Ureter (tissue), 1 donor: ENCODE measurements around the gene ZFYVE28. TPM values are rescaled to one million over a fixed set of nuclear protein-coding genes. Genes with fewer than 3 reads are reported as not detected.
"Not testable (repeated sequence)": the region's sequence is repeated elsewhere in the genome, so short reads cannot be mapped to it uniquely, and the experiment has no call there.

ENCODE experiments used
- DNase-seq: peaks from one replicate; pipeline ENCODE4 v3.0.0-alpha.2; 2020; ENCODE audit warnings: low spot score
- total RNA-seq: library from RNA; stranded (reverse); gene quantifications from one replicate; pipeline ENCODE4 v1.2.4, GENCODE V29; 2023
- donor health status: DM: yes; HTN: yes; CAD: no.

Gene ZFYVE28
- total RNA-seq: 19.8 TPM

- no peak for DNase-seq
Measured at GRCh38 chr4:2417765-2418649, at the start of gene ZFYVE28. Gene ZFYVE28 (minus strand): TSS chr4:2418645. CDS start chr4:2418323, 322 bp downstream.

- not testable (repeated sequence) for DNase-seq
Measured at GRCh38 chr4:2465544-2465943, 47.1 kb upstream of the ZFYVE28 start.

- DNase-seq: no peak
Measured at GRCh38 chr4:2465032-2465431, 46.6 kb upstream of the ZFYVE28 start.

GRCh38 chr4:2462992-2463762, 44.7 kb upstream of the ZFYVE28 start:
- no peak for DNase-seq

GRCh38 chr4:2462218-2462991, 44.0 kb upstream of the ZFYVE28 start:
- DNase-seq: peak; percentile 61

- DNase-seq: no peak
Measured at GRCh38 chr4:2461246-2461960, 43.0 kb upstream of the ZFYVE28 start.

- no peak for DNase-seq
Measured at GRCh38 chr4:2459589-2460349, 41.3 kb upstream of the ZFYVE28 start.

GRCh38 chr4:2458546-2459491, 40.4 kb upstream of the ZFYVE28 start:
- DNase-seq: no peak

- no peak for DNase-seq
Measured at GRCh38 chr4:2457481-2458295, 39.2 kb upstream of the ZFYVE28 start.

GRCh38 chr4:2451821-2452785, 33.7 kb upstream of the ZFYVE28 start:
- DNase-seq: no peak

GRCh38 chr4:2451036-2451520, 32.6 kb upstream of the ZFYVE28 start:
- DNase-seq: no peak

GRCh38 chr4:2450394-2451035, 32.1 kb upstream of the ZFYVE28 start:
- DNase-seq: no peak

GRCh38 chr4:2449511-2450392, 31.3 kb upstream of the ZFYVE28 start:
- DNase-seq: no peak

GRCh38 chr4:2449051-2449450, 30.6 kb upstream of the ZFYVE28 start:
- DNase-seq: no peak

GRCh38 chr4:2448589-2448988, 30.1 kb upstream of the ZFYVE28 start:
- DNase-seq: no peak
